DOHH2 (cell line): ENCODE results near the gene TRPV4.

Source experiments
- EZH2phosphoT487 ChIP-seq: fragments of 200-600 bp; sonication (generic); IDR thresholded peaks from 2 replicates; pipeline ENCODE4 v1.6.1; 2017; ENCODE audit warnings: borderline replicate concordance, mild to moderate bottlenecking, antibody characterized with exemption, low read length, moderate library complexity, mixed read lengths
- TF ChIP-seq, protein P1 (sequence below): fragments of 200-600 bp; sonication (generic); IDR thresholded peaks from one replicate; pipeline ENCODE4 v1.5.1; 2014; ENCODE audit warnings: antibody characterized with exemption, mild to moderate bottlenecking, low read depth, low read length; ENCODE audit not compliant: poor library complexity, severe bottlenecking

GRCh38 chr12:109757671-109758265 is 75.4 kb downstream of the TRPV4 start:
- TF ChIP-seq, protein P1, sequence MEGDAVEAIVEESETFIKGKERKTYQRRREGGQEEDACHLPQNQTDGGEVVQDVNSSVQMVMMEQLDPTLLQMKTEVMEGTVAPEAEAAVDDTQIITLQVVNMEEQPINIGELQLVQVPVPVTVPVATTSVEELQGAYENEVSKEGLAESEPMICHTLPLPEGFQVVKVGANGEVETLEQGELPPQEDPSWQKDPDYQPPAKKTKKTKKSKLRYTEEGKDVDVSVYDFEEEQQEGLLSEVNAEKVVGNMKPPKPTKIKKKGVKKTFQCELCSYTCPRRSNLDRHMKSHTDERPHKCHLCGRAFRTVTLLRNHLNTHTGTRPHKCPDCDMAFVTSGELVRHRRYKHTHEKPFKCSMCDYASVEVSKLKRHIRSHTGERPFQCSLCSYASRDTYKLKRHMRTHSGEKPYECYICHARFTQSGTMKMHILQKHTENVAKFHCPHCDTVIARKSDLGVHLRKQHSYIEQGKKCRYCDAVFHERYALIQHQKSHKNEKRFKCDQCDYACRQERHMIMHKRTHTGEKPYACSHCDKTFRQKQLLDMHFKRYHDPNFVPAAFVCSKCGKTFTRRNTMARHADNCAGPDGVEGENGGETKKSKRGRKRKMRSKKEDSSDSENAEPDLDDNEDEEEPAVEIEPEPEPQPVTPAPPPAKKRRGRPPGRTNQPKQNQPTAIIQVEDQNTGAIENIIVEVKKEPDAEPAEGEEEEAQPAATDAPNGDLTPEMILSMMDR, result no peak
- no peak for TF ChIP-seq EZH2phosphoT487
